ENCODE data around the gene MAU2.

DNA sequence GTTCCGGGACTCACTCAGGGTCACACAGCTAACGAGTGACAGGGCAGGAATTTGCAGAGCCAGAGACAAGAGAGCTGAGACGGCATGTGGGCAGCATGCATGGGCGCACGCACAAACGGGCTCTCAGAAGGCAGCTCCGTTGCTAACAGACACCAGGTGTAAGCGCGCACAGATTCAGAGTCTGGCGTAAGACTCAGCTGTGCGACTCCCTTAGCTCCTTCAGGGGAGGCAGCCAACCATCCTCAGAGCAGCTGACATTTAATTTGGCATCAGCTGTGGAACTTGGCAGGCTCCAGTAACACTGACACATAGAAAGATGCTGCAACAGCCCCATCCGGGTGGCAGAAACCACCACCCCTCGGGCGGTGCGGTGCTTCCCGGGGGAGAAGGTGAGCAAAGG is 40.1 kb upstream of the MAU2 start:
- TF ChIP-seq GABPA (IDR thresholded peaks at IDR 0.05 in 1 of 2, conservative IDR thresholded peaks at IDR 0.05 in 1 of 2) (no peak), HNF4G (IDR thresholded peaks at IDR 0.05) (no peak), SP1 (IDR thresholded peaks at IDR 0.05) (no peak), EGR1 (IDR thresholded peaks at IDR 0.05; ENCODE audit: low read depth in 2 of 2) (no peak), RAD21 (IDR thresholded peaks at IDR 0.05) (no peak), YY1 (IDR thresholded peaks at IDR 0.05) (no peak), JUND (IDR thresholded peaks at IDR 0.05) (no peak)
- TF ChIP-seq, protein P1, sequence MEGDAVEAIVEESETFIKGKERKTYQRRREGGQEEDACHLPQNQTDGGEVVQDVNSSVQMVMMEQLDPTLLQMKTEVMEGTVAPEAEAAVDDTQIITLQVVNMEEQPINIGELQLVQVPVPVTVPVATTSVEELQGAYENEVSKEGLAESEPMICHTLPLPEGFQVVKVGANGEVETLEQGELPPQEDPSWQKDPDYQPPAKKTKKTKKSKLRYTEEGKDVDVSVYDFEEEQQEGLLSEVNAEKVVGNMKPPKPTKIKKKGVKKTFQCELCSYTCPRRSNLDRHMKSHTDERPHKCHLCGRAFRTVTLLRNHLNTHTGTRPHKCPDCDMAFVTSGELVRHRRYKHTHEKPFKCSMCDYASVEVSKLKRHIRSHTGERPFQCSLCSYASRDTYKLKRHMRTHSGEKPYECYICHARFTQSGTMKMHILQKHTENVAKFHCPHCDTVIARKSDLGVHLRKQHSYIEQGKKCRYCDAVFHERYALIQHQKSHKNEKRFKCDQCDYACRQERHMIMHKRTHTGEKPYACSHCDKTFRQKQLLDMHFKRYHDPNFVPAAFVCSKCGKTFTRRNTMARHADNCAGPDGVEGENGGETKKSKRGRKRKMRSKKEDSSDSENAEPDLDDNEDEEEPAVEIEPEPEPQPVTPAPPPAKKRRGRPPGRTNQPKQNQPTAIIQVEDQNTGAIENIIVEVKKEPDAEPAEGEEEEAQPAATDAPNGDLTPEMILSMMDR (IDR thresholded peaks at IDR 0.05; ENCODE audit: low read depth, low read length, missing input control), result no peak
- TF ChIP-seq, protein P2, sequence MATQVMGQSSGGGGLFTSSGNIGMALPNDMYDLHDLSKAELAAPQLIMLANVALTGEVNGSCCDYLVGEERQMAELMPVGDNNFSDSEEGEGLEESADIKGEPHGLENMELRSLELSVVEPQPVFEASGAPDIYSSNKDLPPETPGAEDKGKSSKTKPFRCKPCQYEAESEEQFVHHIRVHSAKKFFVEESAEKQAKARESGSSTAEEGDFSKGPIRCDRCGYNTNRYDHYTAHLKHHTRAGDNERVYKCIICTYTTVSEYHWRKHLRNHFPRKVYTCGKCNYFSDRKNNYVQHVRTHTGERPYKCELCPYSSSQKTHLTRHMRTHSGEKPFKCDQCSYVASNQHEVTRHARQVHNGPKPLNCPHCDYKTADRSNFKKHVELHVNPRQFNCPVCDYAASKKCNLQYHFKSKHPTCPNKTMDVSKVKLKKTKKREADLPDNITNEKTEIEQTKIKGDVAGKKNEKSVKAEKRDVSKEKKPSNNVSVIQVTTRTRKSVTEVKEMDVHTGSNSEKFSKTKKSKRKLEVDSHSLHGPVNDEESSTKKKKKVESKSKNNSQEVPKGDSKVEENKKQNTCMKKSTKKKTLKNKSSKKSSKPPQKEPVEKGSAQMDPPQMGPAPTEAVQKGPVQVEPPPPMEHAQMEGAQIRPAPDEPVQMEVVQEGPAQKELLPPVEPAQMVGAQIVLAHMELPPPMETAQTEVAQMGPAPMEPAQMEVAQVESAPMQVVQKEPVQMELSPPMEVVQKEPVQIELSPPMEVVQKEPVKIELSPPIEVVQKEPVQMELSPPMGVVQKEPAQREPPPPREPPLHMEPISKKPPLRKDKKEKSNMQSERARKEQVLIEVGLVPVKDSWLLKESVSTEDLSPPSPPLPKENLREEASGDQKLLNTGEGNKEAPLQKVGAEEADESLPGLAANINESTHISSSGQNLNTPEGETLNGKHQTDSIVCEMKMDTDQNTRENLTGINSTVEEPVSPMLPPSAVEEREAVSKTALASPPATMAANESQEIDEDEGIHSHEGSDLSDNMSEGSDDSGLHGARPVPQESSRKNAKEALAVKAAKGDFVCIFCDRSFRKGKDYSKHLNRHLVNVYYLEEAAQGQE (IDR thresholded peaks at IDR 0.05), result no peak
- TF ChIP-seq, protein P3, sequence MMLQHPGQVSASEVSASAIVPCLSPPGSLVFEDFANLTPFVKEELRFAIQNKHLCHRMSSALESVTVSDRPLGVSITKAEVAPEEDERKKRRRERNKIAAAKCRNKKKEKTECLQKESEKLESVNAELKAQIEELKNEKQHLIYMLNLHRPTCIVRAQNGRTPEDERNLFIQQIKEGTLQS (IDR thresholded peaks at IDR 0.05), result no peak
- TF ChIP-seq, protein P4, sequence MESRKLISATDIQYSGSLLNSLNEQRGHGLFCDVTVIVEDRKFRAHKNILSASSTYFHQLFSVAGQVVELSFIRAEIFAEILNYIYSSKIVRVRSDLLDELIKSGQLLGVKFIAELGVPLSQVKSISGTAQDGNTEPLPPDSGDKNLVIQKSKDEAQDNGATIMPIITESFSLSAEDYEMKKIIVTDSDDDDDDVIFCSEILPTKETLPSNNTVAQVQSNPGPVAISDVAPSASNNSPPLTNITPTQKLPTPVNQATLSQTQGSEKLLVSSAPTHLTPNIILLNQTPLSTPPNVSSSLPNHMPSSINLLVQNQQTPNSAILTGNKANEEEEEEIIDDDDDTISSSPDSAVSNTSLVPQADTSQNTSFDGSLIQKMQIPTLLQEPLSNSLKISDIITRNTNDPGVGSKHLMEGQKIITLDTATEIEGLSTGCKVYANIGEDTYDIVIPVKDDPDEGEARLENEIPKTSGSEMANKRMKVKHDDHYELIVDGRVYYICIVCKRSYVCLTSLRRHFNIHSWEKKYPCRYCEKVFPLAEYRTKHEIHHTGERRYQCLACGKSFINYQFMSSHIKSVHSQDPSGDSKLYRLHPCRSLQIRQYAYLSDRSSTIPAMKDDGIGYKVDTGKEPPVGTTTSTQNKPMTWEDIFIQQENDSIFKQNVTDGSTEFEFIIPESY (IDR thresholded peaks at IDR 0.05), result no peak
- TF ChIP-seq, protein P5, sequence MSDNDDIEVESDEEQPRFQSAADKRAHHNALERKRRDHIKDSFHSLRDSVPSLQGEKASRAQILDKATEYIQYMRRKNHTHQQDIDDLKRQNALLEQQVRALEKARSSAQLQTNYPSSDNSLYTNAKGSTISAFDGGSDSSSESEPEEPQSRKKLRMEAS (IDR thresholded peaks at IDR 0.05), result no peak
